H1 (cell line): ENCODE measurements around the gene CCT6A. TPM values are rescaled to one million over a fixed set of nuclear protein-coding genes. Genes with fewer than 3 reads are reported as not detected.

Source experiments
- CTCF ChIA-PET: fragments of 300-600 bp; sonication (Branson Sonifier 250); formaldehyde crosslinking; loops from one replicate; lab custom pipeline; 2021; ENCODE audit not compliant: partially characterized antibody; lab: Charles Lee
- POLR2A ChIA-PET: fragments of 300-600 bp; sonication (Branson Sonifier 250); formaldehyde crosslinking; loops from one replicate; lab custom pipeline; 2021; ENCODE audit warnings: inconsistent platforms; ENCODE audit not compliant: partially characterized antibody; lab: Charles Lee
- DNase-seq, 2 experiments: peaks; one replicate each; pipeline versions ENCODE4 v3.0.0 to v3.0.0-alpha.2; 2010 to 2022; ENCODE audit warnings: low spot score in 2 of 2, low read depth in 1 of 2, mixed read lengths in 1 of 2
- FAIRE-seq: peaks from 2 replicates; lab custom pipeline; 2011; peaks lifted over from hg19 to GRCh38; lab: Jason Lieb, UNC
- H2AFZ ChIP-seq: 2 replicates; pipeline ENCODE4 v1.8.1; 2012; ENCODE audit warnings: low read length, inconsistent platforms
- H2AK5ac ChIP-seq: 2 replicates; pipeline ENCODE4 v1.6.1; 2013; ENCODE audit warnings: low read depth, low read length
- H2BK120ac ChIP-seq: replicated peaks from 2 replicates; pipeline ENCODE3; 2013; ENCODE audit warnings: low read depth, low read length, inconsistent platforms
- H2BK12ac ChIP-seq: 2 replicates; pipeline ENCODE4 v1.6.1; 2013; ENCODE audit warnings: low read depth, low read length
- H2BK15ac ChIP-seq: 2 replicates; pipeline ENCODE4 v1.6.1; 2013; ENCODE audit warnings: low read length
- H2BK20ac ChIP-seq: 2 replicates; pipeline ENCODE4 v1.6.1; 2013; ENCODE audit warnings: low read length
- H2BK5ac ChIP-seq: 2 replicates; pipeline ENCODE4 v1.6.1; 2013; ENCODE audit warnings: low read depth, low read length
- H3K14ac ChIP-seq: 2 replicates; pipeline ENCODE4 v1.6.1; 2013; ENCODE audit warnings: inconsistent platforms; ENCODE audit not compliant: insufficient read length
- H3K18ac ChIP-seq: 2 replicates; pipeline ENCODE4 v1.6.1; 2013; ENCODE audit warnings: low read length; ENCODE audit errors: extremely low read depth
- H3K23ac ChIP-seq: 2 replicates; pipeline ENCODE4 v1.6.1; 2013; ENCODE audit warnings: inconsistent platforms; ENCODE audit not compliant: insufficient read length
- H3K23me2 ChIP-seq: 2 replicates; pipeline ENCODE4 v1.6.1; 2013; ENCODE audit warnings: low read depth, low read length
- H3K27ac ChIP-seq: 2 replicates; pipeline ENCODE4 v1.6.1; 2011; ENCODE audit warnings: low read depth, low read length, inconsistent platforms
- H3K27me3 ChIP-seq, 4 experiments: replicated peaks in 1 of 4; 1 replicate in 1 of 4; 2 replicates in 3 of 4; pipeline versions ENCODE4 v1.6.1 to v1.8.1; 2011 to 2013; ENCODE audit warnings: low read length in 3 of 4, mild to moderate bottlenecking in 3 of 4, inconsistent platforms in 2 of 4, mixed read lengths in 2 of 4, moderate library complexity in 1 of 4; ENCODE audit not compliant: control insufficient read depth in 3 of 4, insufficient read depth in 3 of 4; ENCODE audit errors: extremely low read depth in 1 of 4
- H3K36me3 ChIP-seq, 4 experiments: 2 replicates each; pipeline versions ENCODE4 v1.6.1 to v1.8.1; 2011 to 2013; ENCODE audit warnings: mild to moderate bottlenecking in 4 of 4, low read length in 3 of 4, moderate library complexity in 2 of 4, control low read depth in 1 of 4, inconsistent platforms in 1 of 4; ENCODE audit not compliant: insufficient read depth in 4 of 4, control insufficient read depth in 2 of 4
- H3K4ac ChIP-seq: replicated peaks from 2 replicates; pipeline ENCODE3; 2013; ENCODE audit warnings: low read length, low read depth, mixed read lengths, inconsistent platforms; ENCODE audit not compliant: insufficient read length
- H3K4me1 ChIP-seq, 4 experiments: replicated peaks in 1 of 4; 1 replicate in 1 of 4; 2 replicates in 3 of 4; pipeline versions ENCODE4 v1.6.1 to v1.8.1; 2011 to 2013; ENCODE audit warnings: low read length in 3 of 4, inconsistent platforms in 2 of 4, mixed read lengths in 1 of 4; ENCODE audit not compliant: insufficient read depth in 4 of 4, control insufficient read depth in 3 of 4
- H3K4me2 ChIP-seq, 2 experiments: 2 replicates each; pipeline versions ENCODE4 v1.6.1 to v1.8.1; 2011 to 2013; ENCODE audit warnings: low read depth in 2 of 2, low read length in 2 of 2, control low read depth in 1 of 2, inconsistent platforms in 1 of 2, mild to moderate bottlenecking in 1 of 2; ENCODE audit not compliant: insufficient read depth in 1 of 2
- H3K4me3 ChIP-seq, 4 experiments: fragments of 200-600, 300-600 bp in 1 of 4; sonication (generic), shearing (Covaris generic), sonication (Bioruptor Twin) in 1 of 4; 2 replicates each; pipeline versions ENCODE4 v1.5.1 to v1.8.1; 2011 to 2016; ENCODE audit warnings: low read length in 4 of 4, low read depth in 3 of 4, control low read depth in 2 of 4, inconsistent platforms in 2 of 4, mild to moderate bottlenecking in 2 of 4, mixed read lengths in 1 of 4, moderate library complexity in 1 of 4; ENCODE audit not compliant: insufficient read depth in 2 of 4; ENCODE audit errors: extremely low read depth in 1 of 4
- H3K56ac ChIP-seq: replicated peaks from 2 replicates; pipeline ENCODE3; 2013; ENCODE audit warnings: low read depth, mild to moderate bottlenecking, mixed read lengths, low read length, inconsistent platforms; ENCODE audit not compliant: insufficient read length
- H3K79me1 ChIP-seq: 2 replicates; pipeline ENCODE4 v1.6.1; 2013; ENCODE audit warnings: low read depth, low read length, control low read depth
- H3K79me2 ChIP-seq, 2 experiments: 2 replicates each; pipeline versions ENCODE4 v1.6.1 to v1.8.1; 2012 to 2013; ENCODE audit warnings: low read length in 2 of 2, mild to moderate bottlenecking in 2 of 2, inconsistent platforms in 1 of 2; ENCODE audit not compliant: insufficient read depth in 2 of 2, control insufficient read depth in 1 of 2
- H3K9ac ChIP-seq, 4 experiments: replicated peaks in 1 of 4; 1 replicate in 1 of 4; 2 replicates in 3 of 4; pipeline versions ENCODE4 v1.6.1 to v1.8.1; 2011 to 2013; ENCODE audit warnings: low read depth in 3 of 4, low read length in 3 of 4, control low read depth in 2 of 4, mild to moderate bottlenecking in 2 of 4, moderate library complexity in 2 of 4, inconsistent platforms in 1 of 4; ENCODE audit errors: extremely low read depth in 1 of 4
- H3K9me3 ChIP-seq, 2 experiments: 2 replicates each; pipeline versions ENCODE4 v1.6.1 to v1.8.1; 2012 to 2013; ENCODE audit warnings: mild to moderate bottlenecking in 2 of 2, moderate library complexity in 2 of 2, control low read depth in 1 of 2, inconsistent platforms in 1 of 2, low read depth in 1 of 2, low read length in 1 of 2, mixed read lengths in 1 of 2; ENCODE audit not compliant: insufficient read depth in 2 of 2
- H4K20me1 ChIP-seq, 2 experiments: replicated peaks in 1 of 2; 2 replicates each; pipeline versions ENCODE3 to v1.8.1; 2011 to 2013; ENCODE audit warnings: inconsistent platforms in 2 of 2, low read length in 2 of 2, mild to moderate bottlenecking in 1 of 2; ENCODE audit not compliant: insufficient read depth in 2 of 2, control insufficient read depth in 1 of 2
- H4K5ac ChIP-seq: 2 replicates; pipeline ENCODE4 v1.6.1; 2013; ENCODE audit warnings: low read length, low read depth, mixed read lengths, inconsistent platforms; ENCODE audit not compliant: insufficient read length
- H4K8ac ChIP-seq: 2 replicates; pipeline ENCODE4 v1.8.0; 2013; ENCODE audit warnings: mild to moderate bottlenecking, moderate library complexity, low read length, inconsistent platforms; ENCODE audit not compliant: insufficient read depth; ENCODE audit errors: extremely low read depth
- H4K91ac ChIP-seq: replicated peaks from 2 replicates; pipeline ENCODE3; 2013; ENCODE audit warnings: low read length, mixed read lengths, inconsistent platforms; ENCODE audit not compliant: insufficient read length
- BRCA1 ChIP-seq: IDR thresholded peaks from 2 replicates; pipeline ENCODE4 v1.6.1; 2012; ENCODE audit warnings: low read depth, low read length, improper control_type of control experiment
- HDAC2 ChIP-seq, 2 experiments: fragments of 300-600 bp in 1 of 2; sonication (generic) in 1 of 2; IDR thresholded peaks; 2 replicates each; pipeline ENCODE4 v1.6.1; 2011 to 2012; ENCODE audit warnings: low read depth in 2 of 2, low read length in 2 of 2, mild to moderate bottlenecking in 2 of 2, moderate library complexity in 2 of 2, borderline replicate concordance in 1 of 2, inconsistent platforms in 1 of 2
- YY1 ChIP-seq: IDR thresholded peaks from 2 replicates; pipeline ENCODE4 v1.6.1; 2011; ENCODE audit warnings: low read depth, mild to moderate bottlenecking, low read length
- WGBS, 2 experiments: shearing (Covaris generic) in 1 of 2; methylation state at CpG; one replicate each; pipeline versions ENCODE4 v1.1.6 to v1.1.7; 2013 to 2015; ENCODE audit warnings: low lambda C conversion rate in 2 of 2, mixed read lengths in 2 of 2, inconsistent platforms in 1 of 2, low coverage in 1 of 2, missing lambda C conversion rate in 1 of 2; ENCODE audit not compliant: insufficient replicate concordance in 2 of 2, insufficient coverage in 1 of 2, insufficient read length in 1 of 2; ENCODE audit errors: extremely low coverage in 1 of 2, missing lambda C conversion rate in 1 of 2; 5-methylcytosine and 5-hydroxymethylcytosine counted together
- polyA plus RNA-seq, 7 experiments: library from polyadenylated mRNA; depleted of rRNA in 3 of 7; stranded (reverse) in 5 of 7; unstranded in 2 of 7; fragments of >200 nt in 5 of 7; fragments of 200-250 nt in 2 of 7; gene quantifications; 1 replicate in 5 of 7; 2 replicates in 1 of 7; 4 replicates in 1 of 7; pipeline versions ENCODE4 v1.2.1 to v1.2.3, GENCODE V29; 2011 to 2013; ENCODE audit warnings: missing spikeins in 2 of 7, mixed read lengths in 2 of 7
- total RNA-seq: library from RNA; stranded (reverse); fragmentation: NEBNext Ultra II Directional; extraction: Animal tissue kit (Norgen Biotek cat#: 25700); gene quantifications from 2 replicates; pipeline ENCODE4 v1.2.1, GENCODE V29; 2021

CCT6A gene
- total and polyA plus RNA-seq, 2 of the 8 experiments (the other 6 are each of a cell fraction or from before 2014, with no cell fraction given), result 201 to 272 TPM

GRCh38 chr7:56062382-56062781 is 10.8 kb downstream of the CCT6A start:
- Histone ChIP-seq H2BK5ac (no peak overlapping the region), H3K4me1 (peaks cover 0 to 6% (median 0%) of the 10 kb centered on the region in 4 experiments; a peak in 1 of 7 replicates), H2AFZ (no peak overlapping the region), H3K4me3 (no peak overlapping the region), H2BK12ac (no peak overlapping the region), H4K91ac (no peak overlapping the region), H3K23ac (no peak overlapping the region), H3K4ac (no peak overlapping the region), H3K27me3 (no peaks in the 10 kb centered on the region), H3K56ac (no peak overlapping the region), H2BK120ac (no peak overlapping the region), H3K9ac (no peak overlapping the region), H3K27ac (no peak overlapping the region), H3K23me2 (no peaks in the 10 kb centered on the region), H4K8ac (no peak overlapping the region), H3K14ac (no peak overlapping the region), H2AK5ac (no peak overlapping the region), H3K36me3 (peaks cover 19 to 64% (median 52%) of the 10 kb centered on the region in 4 experiments), H3K9me3 (no peaks in the 10 kb centered on the region), H3K4me2 (no peak overlapping the region), H3K18ac (no peak overlapping the region), H2BK15ac (no peak overlapping the region), H4K20me1 (no peaks in the 10 kb centered on the region), H4K5ac (no peak overlapping the region), H3K79me1 (no peaks in the 10 kb centered on the region), H3K79me2 (peaks cover 0 to 5% of the 10 kb centered on the region in 2 experiments; a peak in 2 of 4 replicates), H2BK20ac (no peak overlapping the region)
- FAIRE-seq (no peak), DNase-seq (no peak)
- no peak for TF ChIP-seq HDAC2 (IDR thresholded peaks at IDR 0.05; ENCODE audit: borderline replicate concordance in 1 of 2, low read depth in 2 of 2, low read length in 2 of 2)
- no peak for TF ChIP-seq YY1
- no peak for TF ChIP-seq BRCA1
- WGBS, 2 experiments, result 85% methylated on average over 2 of the region's 2 CpGs; no CpG with 5 or more reads in 1 of the 2 experiments
- ChIA-PET POLR2A (interaction anchor here (1.1 to 44.4 kb wide), 5 partner anchors 8 to 97 kb away, joined by 3 to 869 read pairs (median 65); partner anchors contain the start of genes CCT6A and PSPH), CTCF (interaction anchor here (0.7 to 1.2 kb wide), 2 partner anchors 12 to 59 kb away, joined by 3 to 7 read pairs; no protein-coding TSS in a partner anchor)
